ENCODE results near the gene SMG6. TPM values are rescaled to one million over a fixed set of nuclear protein-coding genes. Genes with fewer than 3 reads are reported as not detected.

Gene SMG6
- total RNA-seq, 1 donor from 2014 or later, result 28.8 TPM

- Histone ChIP-seq H3K36me3 (peaks cover 45% of the 10 kb centered on the region), H3K4me3 (peak overlapping the region; percentile 84), H3K27me3 (no peaks in the 10 kb centered on the region), H3K27ac (peak overlapping the region; percentile 59), H3K4me1 (peaks cover 18% of the 10 kb centered on the region), H3K9me3 (no peaks in the 10 kb centered on the region)
- no peak for ATAC-seq
- TF ChIP-seq CTCF (IDR thresholded peaks at IDR 0.05), result no peak
- intact Hi-C loops (cut with DNase I), result no loop called here
- no peak for DNase-seq
Measured at GRCh38 chr17:2335726-2336214, 32.2 kb upstream of the SMG6 start.

GRCh38 chr17:2331303-2331702 is 27.7 kb upstream of the SMG6 start:
- no peak for TF ChIP-seq CTCF (IDR thresholded peaks at IDR 0.05)
- peaks cover 12% of the 10 kb centered on the region for H3K4me1 ChIP-seq
- intact Hi-C loops (cut with DNase I), result no loop called here
- no peak overlapping the region for H3K4me3 ChIP-seq
- no peak overlapping the region for H3K27ac ChIP-seq
- H3K36me3 ChIP-seq, result peaks cover 88% of the 10 kb centered on the region
- H3K9me3 ChIP-seq, result no peaks in the 10 kb centered on the region
- DNase-seq, result no peak
- H3K27me3 ChIP-seq, result no peaks in the 10 kb centered on the region
- no peak for ATAC-seq

GRCh38 chr17:2323629-2324314 is 20.2 kb upstream of the SMG6 start:
- ATAC-seq (no peak), DNase-seq (no peak)
- Histone ChIP-seq H3K4me1 (no peaks in the 10 kb centered on the region), H3K27me3 (no peaks in the 10 kb centered on the region), H3K36me3 (peaks cover 74% of the 10 kb centered on the region), H3K27ac (no peak overlapping the region), H3K4me3 (no peak overlapping the region), H3K9me3 (no peaks in the 10 kb centered on the region)
- intact Hi-C loops (cut with DNase I), result no loop called here
- no peak for TF ChIP-seq CTCF (IDR thresholded peaks at IDR 0.05)

GRCh38 chr17:2321399-2321798 is 17.8 kb upstream of the SMG6 start:
- DNase-seq (no peak), ATAC-seq (no peak)
- no peaks in the 10 kb centered on the region for H3K27me3 ChIP-seq
- H3K9me3 ChIP-seq, result no peaks in the 10 kb centered on the region
- no peak overlapping the region for H3K4me3 ChIP-seq
- no peak overlapping the region for H3K27ac ChIP-seq
- H3K4me1 ChIP-seq, result no peaks in the 10 kb centered on the region
- no peak for TF ChIP-seq CTCF (IDR thresholded peaks at IDR 0.05)
- intact Hi-C loops (cut with DNase I), result no loop called here
- H3K36me3 ChIP-seq, result peaks cover 50% of the 10 kb centered on the region

- Histone ChIP-seq H3K36me3 (peaks cover 27% of the 10 kb centered on the region), H3K27me3 (no peaks in the 10 kb centered on the region), H3K27ac (no peak overlapping the region), H3K4me1 (no peaks in the 10 kb centered on the region), H3K9me3 (no peaks in the 10 kb centered on the region), H3K4me3 (no peak overlapping the region)
- DNase-seq (no peak), ATAC-seq (no peak)
- TF ChIP-seq CTCF (IDR thresholded peaks at IDR 0.05), result no peak
- intact Hi-C loops (cut with DNase I), result no loop called here
Measured at GRCh38 chr17:2319051-2319450, 15.5 kb upstream of the SMG6 start.
